Stimulated activated effector memory CD8-positive, alpha-beta T cell treated with anti-CD3 and anti-CD28 coated beads, Interleukin-12 subunit alpha, Interleukin-12 subunit beta, amount 100 ng/mL, for 72 hours (primary cell): ENCODE results near the gene MRPL47.
A peak's percentile ranks its signal among the peaks of the same experiment; 100 is the strongest.
"Not testable (repeated sequence)": the region's sequence is repeated elsewhere in the genome, so short reads cannot be mapped to it uniquely, and the experiment has no call there.

ENCODE experiments used
- ATAC-seq: fragments of 150-1000 bp; cut with Tn5 transposase; 2 replicates; pipeline ENCODE4 v1.10.0; 2021
- DNase-seq, 2 donors: peaks; one replicate each; pipeline ENCODE4 v3.0.0; 2021 to 2022; ENCODE audit warnings: low spot score in 2 of 2
- H3K27ac Mint-ChIP-seq: one replicate; pipeline ENCODE4 v1.8.0; 2022; ENCODE audit warnings: mild to moderate bottlenecking, mixed read lengths
- H3K36me3 Mint-ChIP-seq: one replicate; pipeline ENCODE4 v1.8.0; 2022; ENCODE audit warnings: mild to moderate bottlenecking, mixed read lengths
- H3K4me1 Mint-ChIP-seq: one replicate; pipeline ENCODE4 v1.8.0; 2022; ENCODE audit warnings: mixed read lengths
- H3K4me3 Mint-ChIP-seq: one replicate; pipeline ENCODE4 v1.8.0; 2022; ENCODE audit warnings: mild to moderate bottlenecking, mixed read lengths
- H3K9me3 Mint-ChIP-seq: one replicate; pipeline ENCODE4 v1.8.0; 2022; ENCODE audit warnings: mixed read lengths

MRPL47 gene

GRCh38 chr3:179604321-179605078 is at the start of gene MRPL47, which contains the start of gene NDUFB5:
Gene MRPL47 (minus strand): TSS chr3:179604638. CDS start chr3:179604624, 14 bp downstream.
Gene NDUFB5 (plus strand): TSS chr3:179604794. CDS start chr3:179604816, 22 bp downstream.
- Mint-ChIP-seq H3K36me3 (peaks cover 49% of the 10 kb centered on the region), H3K9me3 (no peaks in the 10 kb centered on the region), H3K4me1 (peaks cover 35% of the 10 kb centered on the region), H3K4me3 (peak within 1 kb of the TSS; percentile 99), H3K27ac (peak within 1 kb of the TSS; percentile 100)
- ATAC-seq (peak; percentile 93), DNase-seq (peak; percentile 76 to 94)

- Mint-ChIP-seq H3K36me3 (no peaks in the 10 kb centered on the region), H3K4me1 (peaks cover 12% of the 10 kb centered on the region), H3K9me3 (no peaks in the 10 kb centered on the region), H3K4me3 (peak overlapping the region; percentile 94), H3K27ac (peak overlapping the region; percentile 93)
- ATAC-seq (peak; percentile 82), DNase-seq (peak; percentile 45 to 82)
These were observed 48.8 kb upstream of the MRPL47 start for GRCh38 chr3:179653096-179653797.

DNA sequence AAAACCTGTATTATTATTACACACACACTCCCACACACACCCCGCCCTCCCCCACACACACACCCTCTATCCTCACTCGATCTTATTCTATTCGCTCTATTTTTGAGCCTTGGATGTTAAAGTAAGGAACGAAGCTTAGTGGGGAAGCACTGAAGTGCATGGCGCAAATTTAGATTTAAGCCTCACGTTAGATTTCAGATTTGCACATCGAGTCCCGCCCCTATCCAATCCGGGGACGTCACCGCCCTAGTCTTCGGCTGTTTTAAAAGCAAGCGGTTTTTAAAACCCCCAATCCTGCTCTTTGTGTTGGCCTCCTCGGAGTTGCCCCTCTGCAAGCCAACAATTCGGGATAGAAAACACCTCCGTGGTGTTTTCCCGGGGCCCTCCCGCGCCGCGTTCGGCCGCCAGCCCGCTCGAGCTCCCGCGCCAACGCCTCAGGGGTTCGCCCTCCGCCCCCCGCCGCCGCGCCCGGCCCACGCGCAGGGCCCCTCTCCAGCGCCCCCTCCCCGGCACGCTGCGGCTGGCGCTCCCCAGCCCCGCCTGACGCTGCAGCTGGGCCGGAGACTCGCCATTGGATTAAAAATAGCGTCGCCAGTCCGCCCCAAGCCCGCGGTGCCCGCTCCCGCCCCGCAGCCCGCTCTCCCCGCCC is 48.1 kb upstream of the MRPL47 start, which contains the start of gene USP13:
USP13 (plus strand) TSS at position 594 of the 649 bp plus-strand sequence. CDS start 186 bp downstream, outside the sequence.
- peaks cover 12% of the 10 kb centered on the region for H3K4me1 Mint-ChIP-seq
- H3K9me3 Mint-ChIP-seq, result no peaks in the 10 kb centered on the region
- H3K36me3 Mint-ChIP-seq, result no peaks in the 10 kb centered on the region
- DNase-seq, result peak; percentile 33 to 80
- H3K4me3 Mint-ChIP-seq, result peak within 1 kb of the TSS; percentile 94
- peak within 1 kb of the TSS; percentile 93 for H3K27ac Mint-ChIP-seq
- peak; percentile 72 for ATAC-seq

GRCh38 chr3:179651687-179652446 is 47.4 kb upstream of the MRPL47 start:
- DNase-seq (no peak), ATAC-seq (no peak)
- Mint-ChIP-seq H3K36me3 (no peaks in the 10 kb centered on the region), H3K4me1 (peaks cover 12% of the 10 kb centered on the region), H3K9me3 (no peaks in the 10 kb centered on the region), H3K4me3 (peak overlapping the region; percentile 94), H3K27ac (no peak overlapping the region)

DNA sequence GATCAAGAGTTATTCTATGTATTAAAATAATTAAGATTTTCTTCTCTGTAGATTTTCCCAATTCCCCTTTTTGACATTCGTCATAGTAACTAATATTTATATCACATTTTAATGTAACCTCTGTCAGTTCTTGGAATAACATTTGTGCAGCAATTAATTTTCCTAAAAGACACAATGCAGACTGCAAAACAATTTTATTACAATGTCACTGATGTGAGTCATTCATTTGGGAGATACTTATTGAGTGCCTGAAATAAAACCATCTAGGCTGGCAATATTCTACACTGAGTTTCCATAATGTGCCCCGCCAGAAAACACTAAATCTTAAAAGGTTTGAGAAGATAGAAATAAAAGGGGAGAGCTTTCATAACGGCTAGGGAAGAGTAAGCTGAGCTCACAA is 41.7 kb upstream of the MRPL47 start:
- no peak overlapping the region for H3K27ac Mint-ChIP-seq
- H3K36me3 Mint-ChIP-seq, result no peaks in the 10 kb centered on the region
- no peaks in the 10 kb centered on the region for H3K4me1 Mint-ChIP-seq
- DNase-seq, result no peak
- H3K4me3 Mint-ChIP-seq, result no peak overlapping the region
- no peaks in the 10 kb centered on the region for H3K9me3 Mint-ChIP-seq
- ATAC-seq, result no peak

DNA sequence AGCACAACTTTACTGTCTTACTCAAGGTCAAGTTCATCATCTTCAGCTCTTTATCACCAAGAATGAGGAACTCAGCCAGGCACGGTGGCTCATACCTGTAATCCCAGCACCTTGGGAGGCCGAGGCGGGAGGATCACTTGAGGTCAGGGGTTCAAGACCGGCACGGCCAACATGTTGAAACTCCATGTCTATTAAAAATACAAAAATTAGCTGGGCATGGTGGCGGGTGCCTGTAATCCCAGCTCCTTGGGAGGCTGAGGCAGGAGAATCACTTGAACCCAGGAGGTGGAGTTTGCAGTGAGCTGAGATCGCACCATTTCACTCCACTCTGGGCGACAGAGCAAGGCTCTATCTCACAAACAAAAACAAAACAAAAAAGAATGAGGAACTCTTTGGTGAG is 39.4 kb upstream of the MRPL47 start:
- H3K36me3 Mint-ChIP-seq, ATAC-seq, H3K9me3 Mint-ChIP-seq, H3K4me1 Mint-ChIP-seq, DNase-seq, H3K27ac Mint-ChIP-seq, H3K4me3 Mint-ChIP-seq: not testable (repeated sequence)

DNA sequence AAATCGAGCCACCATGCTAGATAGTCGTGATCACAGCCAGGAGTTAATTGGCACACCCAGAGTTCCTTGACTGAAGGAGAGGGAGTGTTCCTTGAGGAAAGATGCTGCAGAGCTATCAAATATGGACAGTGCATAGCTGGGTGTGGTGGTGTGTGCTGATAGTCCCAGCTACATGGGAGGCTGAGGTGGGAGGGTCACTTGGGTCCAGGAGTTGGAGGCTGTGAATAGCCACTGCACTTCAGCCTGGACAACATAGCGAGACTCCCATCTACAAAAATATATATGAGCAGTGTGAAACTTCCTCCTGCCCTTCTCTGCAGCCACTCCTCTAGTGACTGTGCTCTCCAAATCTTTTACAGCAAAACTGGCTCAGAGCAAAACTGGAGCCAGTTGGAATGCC is 38.4 kb upstream of the MRPL47 start:
- H3K4me3 Mint-ChIP-seq, result no peak overlapping the region

DNA sequence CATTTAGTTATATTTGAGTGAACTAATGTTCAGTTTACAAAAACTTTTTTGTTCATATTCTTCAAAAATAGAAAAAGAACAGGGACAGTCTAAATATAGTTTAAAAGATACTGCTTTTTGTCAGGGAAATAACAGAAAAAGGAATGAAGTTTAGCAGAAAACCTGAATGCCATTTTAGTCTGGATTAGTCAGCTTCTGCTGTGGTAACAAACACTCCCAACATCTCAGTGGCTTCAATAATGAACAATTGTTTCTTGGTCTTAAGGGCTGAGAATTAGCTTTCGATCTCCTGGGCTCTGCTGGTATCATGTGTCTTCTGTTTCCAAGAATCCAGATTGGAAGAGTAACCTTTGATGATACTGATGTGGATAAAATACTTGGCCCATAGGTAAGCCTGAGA is 36.0 kb upstream of the MRPL47 start:
- no peak for ATAC-seq
- Mint-ChIP-seq H3K4me1 (no peaks in the 10 kb centered on the region), H3K9me3 (no peaks in the 10 kb centered on the region), H3K27ac (no peak overlapping the region), H3K36me3 (no peaks in the 10 kb centered on the region), H3K4me3 (no peak overlapping the region)
- DNase-seq, result no peak

More for the DNA sequence above, 38.4 kb upstream of the MRPL47 start:
- Mint-ChIP-seq H3K27ac (no peak overlapping the region), H3K4me1 (no peaks in the 10 kb centered on the region), H3K9me3 (no peaks in the 10 kb centered on the region), H3K36me3 (no peaks in the 10 kb centered on the region)
- ATAC-seq (no peak), DNase-seq (no peak)

GRCh38 chr3:179630753-179631451 is 26.5 kb upstream of the MRPL47 start:
- ATAC-seq (no peak), DNase-seq (no peak)
- Mint-ChIP-seq H3K4me1 (no peaks in the 10 kb centered on the region), H3K36me3 (peaks cover under 1% of the 10 kb centered on the region), H3K9me3 (no peaks in the 10 kb centered on the region), H3K4me3 (no peak overlapping the region), H3K27ac (no peak overlapping the region)

- no peak overlapping the region for H3K27ac Mint-ChIP-seq
- H3K4me1 Mint-ChIP-seq, result no peaks in the 10 kb centered on the region
- H3K9me3 Mint-ChIP-seq, result no peaks in the 10 kb centered on the region
- no peak overlapping the region for H3K4me3 Mint-ChIP-seq
- DNase-seq (no peak), ATAC-seq (no peak)
- H3K36me3 Mint-ChIP-seq, result peaks cover 65% of the 10 kb centered on the region
These were observed 20.0 kb upstream of the MRPL47 start for GRCh38 chr3:179624451-179624850.

GRCh38 chr3:179622023-179622422 is 17.6 kb upstream of the MRPL47 start:
- H3K36me3 Mint-ChIP-seq, result peaks cover 89% of the 10 kb centered on the region
- H3K4me3 Mint-ChIP-seq, result no peak overlapping the region
- ATAC-seq (no peak), DNase-seq (no peak)
- no peaks in the 10 kb centered on the region for H3K4me1 Mint-ChIP-seq
- H3K27ac Mint-ChIP-seq, result no peak overlapping the region
- H3K9me3 Mint-ChIP-seq, result no peaks in the 10 kb centered on the region

DNA sequence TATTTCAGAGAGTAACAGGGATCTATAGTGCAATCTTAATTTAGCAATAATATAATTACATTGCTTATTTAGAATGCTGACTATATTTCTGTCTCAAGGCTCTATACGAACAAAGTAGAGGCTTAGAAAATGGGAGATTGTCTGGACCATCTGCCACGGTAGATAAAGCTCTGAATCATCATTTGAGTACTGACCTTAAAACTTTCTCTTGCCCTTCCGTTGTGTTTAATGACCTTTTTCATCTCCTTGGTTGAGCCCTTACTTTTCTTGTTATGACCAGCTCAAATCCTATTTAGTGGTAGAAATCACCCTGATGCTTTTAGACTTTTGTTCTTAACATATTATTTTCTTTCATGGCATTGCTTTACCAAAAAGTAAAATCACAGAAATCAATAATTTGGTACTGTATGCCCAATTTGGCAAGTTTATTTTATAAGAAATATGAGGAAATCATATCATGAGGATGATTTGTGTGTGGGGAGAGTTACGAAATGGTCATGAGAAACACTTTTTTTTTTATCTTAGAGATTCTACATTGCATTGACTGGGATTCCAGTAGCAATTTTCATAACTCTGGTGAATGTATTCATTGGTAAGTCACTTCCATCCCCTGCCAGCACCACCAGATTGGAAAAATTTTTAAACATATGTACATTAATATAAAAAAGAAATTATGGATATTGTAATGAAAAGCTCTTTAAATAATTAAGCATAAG is 11.2 kb upstream of the MRPL47 start:
- Mint-ChIP-seq H3K27ac (no peak overlapping the region), H3K9me3 (no peaks in the 10 kb centered on the region), H3K4me1 (peaks cover 7% of the 10 kb centered on the region), H3K4me3 (no peak overlapping the region), H3K36me3 (peaks cover 53% of the 10 kb centered on the region)
- no peak for ATAC-seq
- DNase-seq, result no peak

- DNase-seq (no peak), ATAC-seq (no peak)
- no peaks in the 10 kb centered on the region for H3K9me3 Mint-ChIP-seq
- H3K36me3 Mint-ChIP-seq, result peaks cover 35% of the 10 kb centered on the region
- H3K27ac Mint-ChIP-seq, result peak overlapping the region; percentile 2
- H3K4me1 Mint-ChIP-seq, result peaks cover 24% of the 10 kb centered on the region
- H3K4me3 Mint-ChIP-seq, result no peak overlapping the region
These were observed 9.4 kb upstream of the MRPL47 start for GRCh38 chr3:179613807-179614206.

DNA sequence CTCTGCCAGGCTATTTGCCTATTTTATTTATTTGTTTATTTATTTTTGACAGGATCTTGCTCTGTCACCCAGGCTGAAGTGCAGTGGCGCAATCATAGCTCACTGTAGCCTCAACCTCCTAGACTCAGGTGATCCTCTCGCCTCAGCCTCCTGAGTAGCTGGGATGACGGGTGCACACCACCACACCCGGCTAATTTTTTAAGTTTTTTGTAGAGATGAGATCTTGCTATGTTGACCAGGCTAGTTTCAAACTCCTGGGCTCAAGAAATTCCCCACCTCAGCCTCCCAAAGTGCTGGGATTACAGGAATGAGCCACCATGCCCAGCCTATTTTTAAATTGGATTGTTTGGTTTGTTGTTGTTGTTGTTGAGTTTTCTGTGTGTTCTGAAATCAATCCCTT is 5.6 kb upstream of the MRPL47 start:
- peaks cover 15% of the 10 kb centered on the region for H3K36me3 Mint-ChIP-seq
- peak overlapping the region; percentile 92 for H3K27ac Mint-ChIP-seq
- H3K4me3 Mint-ChIP-seq, result peak overlapping the region; percentile 64
- DNase-seq (no peak), ATAC-seq (no peak)
- H3K4me1 Mint-ChIP-seq, result peaks cover 47% of the 10 kb centered on the region
- no peaks in the 10 kb centered on the region for H3K9me3 Mint-ChIP-seq
